HepG2 (cell line): ENCODE data around the gene PTGES3. TPM values are rescaled to one million over a fixed set of nuclear protein-coding genes. Genes with fewer than 3 reads are reported as not detected.
A peak's percentile ranks its signal among the peaks of the same experiment; 100 is the strongest.

Experiments used
- HNRNPUL1 ChIP-seq: fragments of 200-400 bp; formaldehyde crosslinking; IDR thresholded peaks from 2 replicates; pipeline ENCODE4 v1.6.1; 2017; ENCODE audit warnings: low read depth, mild to moderate bottlenecking, low read length, moderate library complexity
- JARID2 ChIP-seq: sonication (generic); formaldehyde crosslinking; IDR thresholded peaks from 2 replicates; pipeline ENCODE4 v1.8.1; 2023; ENCODE audit warnings: missing genetic modification reagents, inconsistent platforms; ENCODE audit not compliant: insufficient replicate concordance
- NBN ChIP-seq: fragments of 450-650 bp; conservative IDR thresholded peaks from 2 replicates; pipeline ENCODE4 v1.6.1; 2017
- NFKBIZ ChIP-seq: IDR thresholded peaks from 2 replicates; pipeline ENCODE4 v1.6.1; 2018; ENCODE audit warnings: missing genetic modification reagents, missing compliant biosample characterization
- NFYB ChIP-seq: sonication (generic); formaldehyde crosslinking; IDR thresholded peaks from 2 replicates; pipeline ENCODE4 v1.4.0; 2020; ENCODE audit warnings: missing genetic modification reagents
- NR2F6 ChIP-seq, 2 experiments: IDR thresholded peaks; 2 replicates each; pipeline ENCODE4 v1.6.1; 2016; ENCODE audit warnings: antibody characterized with exemption in 1 of 2, mild to moderate bottlenecking in 1 of 2
- NRL ChIP-seq: sonication (generic); formaldehyde crosslinking; IDR thresholded peaks from 2 replicates; pipeline ENCODE4 v1.5.0; 2020; ENCODE audit warnings: missing genetic modification reagents, mild to moderate bottlenecking, moderate library complexity, borderline replicate concordance
- REPIN1 ChIP-seq: sonication (generic); formaldehyde crosslinking; IDR thresholded peaks from 2 replicates; pipeline ENCODE4 v1.8.0; 2022; ENCODE audit warnings: missing genetic modification reagents, low read depth, mild to moderate bottlenecking, borderline replicate concordance
- SMC3 ChIP-seq: IDR thresholded peaks from 2 replicates; pipeline ENCODE4 v1.6.1; 2011; ENCODE audit warnings: low read length, improper control_type of control experiment
- SMYD3 ChIP-seq: sonication (generic); formaldehyde crosslinking; IDR thresholded peaks from 2 replicates; pipeline ENCODE4 v1.8.1; 2023; ENCODE audit warnings: mild to moderate bottlenecking, missing genetic modification reagents
- TOPORS ChIP-seq: sonication (generic); formaldehyde crosslinking; IDR thresholded peaks from 2 replicates; pipeline ENCODE4 v1.8.0; 2023; ENCODE audit warnings: mild to moderate bottlenecking, missing genetic modification reagents
- ZFP41 ChIP-seq: sonication (generic); formaldehyde crosslinking; IDR thresholded peaks from 2 replicates; pipeline ENCODE4 v1.4.0; 2020; ENCODE audit warnings: mild to moderate bottlenecking, missing genetic modification reagents, borderline replicate concordance
- ZFP62 ChIP-seq: sonication (generic); formaldehyde crosslinking; IDR thresholded peaks from 2 replicates; pipeline ENCODE4 v1.4.0; 2020; ENCODE audit warnings: missing genetic modification reagents
- ZIK1 ChIP-seq: sonication (generic); formaldehyde crosslinking; IDR thresholded peaks from 2 replicates; pipeline ENCODE4 v1.5.0; 2020; ENCODE audit warnings: mild to moderate bottlenecking, low read depth, missing genetic modification reagents, borderline replicate concordance
- ZNF143 ChIP-seq: sonication (generic); formaldehyde crosslinking; IDR thresholded peaks from 2 replicates; pipeline ENCODE4 v1.4.0; 2020; ENCODE audit warnings: missing genetic modification reagents
- ZNF441 ChIP-seq: sonication (generic); formaldehyde crosslinking; IDR thresholded peaks from 2 replicates; pipeline ENCODE4 v1.7.0; 2021; ENCODE audit warnings: missing genetic modification reagents, borderline replicate concordance
- ZNF644 ChIP-seq: IDR thresholded peaks from 2 replicates; pipeline ENCODE4 v1.6.1; 2016; ENCODE audit warnings: low read depth
- ZNF746 ChIP-seq: sonication (generic); formaldehyde crosslinking; IDR thresholded peaks from 2 replicates; pipeline ENCODE4 v1.8.0; 2022; ENCODE audit warnings: mild to moderate bottlenecking, missing genetic modification reagents
- polyA plus RNA-seq, 8 experiments: library from polyadenylated mRNA; depleted of rRNA in 3 of 8; stranded (reverse) in 7 of 8; unstranded in 1 of 8; fragments of >200 nt; fragmentation: Illumina TruSeq in 4 of 8; extraction: Trizol in 4 of 8; gene quantifications; 2 replicates each; pipeline versions ENCODE4 v1.2.1 to v1.2.3, GENCODE V29; 2011 to 2016; ENCODE audit warnings: low read depth in 4 of 8, missing spikeins in 1 of 8, mixed read lengths in 1 of 8; ENCODE audit not compliant: insufficient read depth in 1 of 8
- total RNA-seq, 5 experiments: library from RNA; depleted of rRNA; stranded (reverse); fragments of >200 nt; fragmentation: Illumina TruSeq; extraction: Trizol; gene quantifications; 2 replicates each; pipeline ENCODE4 v1.2.3, GENCODE V29; 2016; ENCODE audit warnings: low read depth in 1 of 5
- TF ChIP-seq, protein P1 (sequence below): IDR thresholded peaks from 2 replicates; pipeline ENCODE4 v1.6.1; 2012; ENCODE audit warnings: low read length, improper control_type of control experiment
- TF ChIP-seq, protein P2 (sequence below): sonication (generic); formaldehyde crosslinking; conservative IDR thresholded peaks from 2 replicates; pipeline ENCODE4 v1.8.0; 2022; ENCODE audit warnings: mild to moderate bottlenecking, moderate library complexity, missing genetic modification reagents
- TF ChIP-seq, protein P3 (sequence below): sonication (generic); formaldehyde crosslinking; IDR thresholded peaks from 2 replicates; pipeline ENCODE4 v1.5.1; 2020; ENCODE audit warnings: mild to moderate bottlenecking, missing genetic modification reagents, moderate library complexity

The PTGES3 gene
- total and polyA plus RNA-seq, 2 of the 13 experiments (the other 11 are each of a cell fraction or from before 2014, with no cell fraction given), result 54.4 to 159 TPM

DNA sequence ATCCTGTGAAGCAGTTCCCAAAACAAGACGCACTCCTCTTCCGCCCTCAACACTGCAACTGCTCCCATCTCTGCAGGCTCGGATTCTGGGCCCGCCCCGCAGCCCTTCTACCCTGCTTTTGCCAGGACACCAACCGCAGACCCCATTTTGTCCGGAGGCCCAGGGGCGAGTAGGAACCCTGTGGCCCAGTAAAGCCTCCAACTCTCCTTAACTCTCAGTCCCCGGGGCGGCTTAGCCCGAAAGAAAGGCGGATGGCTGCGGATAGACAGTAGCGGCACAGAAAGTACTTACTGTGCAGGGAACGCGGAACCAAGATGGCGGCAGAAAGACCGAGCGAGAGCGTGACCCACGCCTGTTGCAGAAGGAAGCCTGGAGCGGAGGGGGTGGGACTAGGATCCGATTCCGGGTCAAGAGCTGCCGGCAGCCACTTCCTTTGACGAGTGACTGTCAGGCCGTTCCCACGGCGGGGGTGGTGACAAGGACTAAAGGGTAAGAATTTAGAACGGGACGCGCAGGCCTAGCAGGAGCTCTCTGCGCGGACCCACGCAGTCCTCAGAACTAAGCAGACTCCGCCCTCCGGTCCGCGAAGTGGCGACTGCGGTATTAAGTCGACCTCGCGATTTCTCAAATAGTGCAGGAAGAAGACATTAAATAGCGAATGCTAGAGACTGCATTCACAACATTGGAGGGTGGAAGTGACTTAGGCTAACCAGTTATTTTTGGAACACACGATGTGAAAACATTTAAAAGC lies 37.1 kb upstream of the PTGES3 start, which contains the start of gene NACA (continued):
- peak; percentile 61; the same call in 1 of the 2 replicates for TF ChIP-seq ZIK1 (CRISPR knock-in tag)
- no peak for TF ChIP-seq JARID2 (CRISPR knock-in tag)
- no peak for TF ChIP-seq ZNF644 (CRISPR knock-in tag)
- TF ChIP-seq NBN, result no peak
- peak; percentile 89; the same call in 1 of the 2 replicates for TF ChIP-seq REPIN1 (CRISPR knock-in tag)
- TF ChIP-seq, protein P1, sequence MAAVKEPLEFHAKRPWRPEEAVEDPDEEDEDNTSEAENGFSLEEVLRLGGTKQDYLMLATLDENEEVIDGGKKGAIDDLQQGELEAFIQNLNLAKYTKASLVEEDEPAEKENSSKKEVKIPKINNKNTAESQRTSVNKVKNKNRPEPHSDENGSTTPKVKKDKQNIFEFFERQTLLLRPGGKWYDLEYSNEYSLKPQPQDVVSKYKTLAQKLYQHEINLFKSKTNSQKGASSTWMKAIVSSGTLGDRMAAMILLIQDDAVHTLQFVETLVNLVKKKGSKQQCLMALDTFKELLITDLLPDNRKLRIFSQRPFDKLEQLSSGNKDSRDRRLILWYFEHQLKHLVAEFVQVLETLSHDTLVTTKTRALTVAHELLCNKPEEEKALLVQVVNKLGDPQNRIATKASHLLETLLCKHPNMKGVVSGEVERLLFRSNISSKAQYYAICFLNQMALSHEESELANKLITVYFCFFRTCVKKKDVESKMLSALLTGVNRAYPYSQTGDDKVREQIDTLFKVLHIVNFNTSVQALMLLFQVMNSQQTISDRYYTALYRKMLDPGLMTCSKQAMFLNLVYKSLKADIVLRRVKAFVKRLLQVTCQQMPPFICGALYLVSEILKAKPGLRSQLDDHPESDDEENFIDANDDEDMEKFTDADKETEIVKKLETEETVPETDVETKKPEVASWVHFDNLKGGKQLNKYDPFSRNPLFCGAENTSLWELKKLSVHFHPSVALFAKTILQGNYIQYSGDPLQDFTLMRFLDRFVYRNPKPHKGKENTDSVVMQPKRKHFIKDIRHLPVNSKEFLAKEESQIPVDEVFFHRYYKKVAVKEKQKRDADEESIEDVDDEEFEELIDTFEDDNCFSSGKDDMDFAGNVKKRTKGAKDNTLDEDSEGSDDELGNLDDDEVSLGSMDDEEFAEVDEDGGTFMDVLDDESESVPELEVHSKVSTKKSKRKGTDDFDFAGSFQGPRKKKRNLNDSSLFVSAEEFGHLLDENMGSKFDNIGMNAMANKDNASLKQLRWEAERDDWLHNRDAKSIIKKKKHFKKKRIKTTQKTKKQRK, result no peak
- no peak for TF ChIP-seq HNRNPUL1
- peak; percentile 58; the same call in 1 of the 2 replicates for TF ChIP-seq ZNF441 (CRISPR knock-in tag)
- TF ChIP-seq SMYD3, result peak; percentile 92
- peak; percentile 91; the same call in 1 of the 2 replicates for TF ChIP-seq ZFP41
- TF ChIP-seq ZFP62, result no peak
- 0 out of 2 replicates have a peak, but pooled peaks have one; percentile 39 for TF ChIP-seq NR2F6 (IDR thresholded peaks at IDR 0.05)
- peak; percentile 53; the same call in 1 of the 2 replicates for TF ChIP-seq NR2F6 (CRISPR knock-in tag; IDR thresholded peaks at IDR 0.05)
- TF ChIP-seq, protein P2, sequence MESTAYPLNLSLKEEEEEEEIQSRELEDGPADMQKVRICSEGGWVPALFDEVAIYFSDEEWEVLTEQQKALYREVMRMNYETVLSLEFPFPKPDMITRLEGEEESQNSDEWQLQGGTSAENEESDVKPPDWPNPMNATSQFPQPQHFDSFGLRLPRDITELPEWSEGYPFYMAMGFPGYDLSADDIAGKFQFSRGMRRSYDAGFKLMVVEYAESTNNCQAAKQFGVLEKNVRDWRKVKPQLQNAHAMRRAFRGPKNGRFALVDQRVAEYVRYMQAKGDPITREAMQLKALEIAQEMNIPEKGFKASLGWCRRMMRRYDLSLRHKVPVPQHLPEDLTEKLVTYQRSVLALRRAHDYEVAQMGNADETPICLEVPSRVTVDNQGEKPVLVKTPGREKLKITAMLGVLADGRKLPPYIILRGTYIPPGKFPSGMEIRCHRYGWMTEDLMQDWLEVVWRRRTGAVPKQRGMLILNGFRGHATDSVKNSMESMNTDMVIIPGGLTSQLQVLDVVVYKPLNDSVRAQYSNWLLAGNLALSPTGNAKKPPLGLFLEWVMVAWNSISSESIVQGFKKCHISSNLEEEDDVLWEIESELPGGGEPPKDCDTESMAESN (CRISPR knock-in tag), result peak; percentile 81
- no peak for TF ChIP-seq ZNF746
- peak; percentile 93 for TF ChIP-seq TOPORS (CRISPR knock-in tag)
- TF ChIP-seq SMC3, result no peak
- TF ChIP-seq ZNF143 (CRISPR knock-in tag), result peak; percentile 56
- TF ChIP-seq NFKBIZ (CRISPR knock-in tag), result peak; percentile 89
- TF ChIP-seq, protein P3, sequence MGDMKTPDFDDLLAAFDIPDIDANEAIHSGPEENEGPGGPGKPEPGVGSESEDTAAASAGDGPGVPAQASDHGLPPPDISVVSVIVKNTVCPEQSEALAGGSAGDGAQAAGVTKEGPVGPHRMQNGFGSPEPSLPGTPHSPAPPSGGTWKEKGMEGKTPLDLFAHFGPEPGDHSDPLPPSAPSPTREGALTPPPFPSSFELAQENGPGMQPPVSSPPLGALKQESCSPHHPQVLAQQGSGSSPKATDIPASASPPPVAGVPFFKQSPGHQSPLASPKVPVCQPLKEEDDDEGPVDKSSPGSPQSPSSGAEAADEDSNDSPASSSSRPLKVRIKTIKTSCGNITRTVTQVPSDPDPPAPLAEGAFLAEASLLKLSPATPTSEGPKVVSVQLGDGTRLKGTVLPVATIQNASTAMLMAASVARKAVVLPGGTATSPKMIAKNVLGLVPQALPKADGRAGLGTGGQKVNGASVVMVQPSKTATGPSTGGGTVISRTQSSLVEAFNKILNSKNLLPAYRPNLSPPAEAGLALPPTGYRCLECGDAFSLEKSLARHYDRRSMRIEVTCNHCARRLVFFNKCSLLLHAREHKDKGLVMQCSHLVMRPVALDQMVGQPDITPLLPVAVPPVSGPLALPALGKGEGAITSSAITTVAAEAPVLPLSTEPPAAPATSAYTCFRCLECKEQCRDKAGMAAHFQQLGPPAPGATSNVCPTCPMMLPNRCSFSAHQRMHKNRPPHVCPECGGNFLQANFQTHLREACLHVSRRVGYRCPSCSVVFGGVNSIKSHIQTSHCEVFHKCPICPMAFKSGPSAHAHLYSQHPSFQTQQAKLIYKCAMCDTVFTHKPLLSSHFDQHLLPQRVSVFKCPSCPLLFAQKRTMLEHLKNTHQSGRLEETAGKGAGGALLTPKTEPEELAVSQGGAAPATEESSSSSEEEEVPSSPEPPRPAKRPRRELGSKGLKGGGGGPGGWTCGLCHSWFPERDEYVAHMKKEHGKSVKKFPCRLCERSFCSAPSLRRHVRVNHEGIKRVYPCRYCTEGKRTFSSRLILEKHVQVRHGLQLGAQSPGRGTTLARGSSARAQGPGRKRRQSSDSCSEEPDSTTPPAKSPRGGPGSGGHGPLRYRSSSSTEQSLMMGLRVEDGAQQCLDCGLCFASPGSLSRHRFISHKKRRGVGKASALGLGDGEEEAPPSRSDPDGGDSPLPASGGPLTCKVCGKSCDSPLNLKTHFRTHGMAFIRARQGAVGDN (CRISPR knock-in tag), result peak; percentile 97
- peak; percentile 47; the same call in 1 of the 2 replicates for TF ChIP-seq NFYB (CRISPR knock-in tag)
- peak; percentile 59; the same call in 1 of the 2 replicates for TF ChIP-seq NRL (CRISPR knock-in tag)
